ENCODE results near the gene KCTD13.
A peak's percentile ranks its signal among the peaks of the same experiment; 100 is the strongest.

KCTD13 gene

DNA sequence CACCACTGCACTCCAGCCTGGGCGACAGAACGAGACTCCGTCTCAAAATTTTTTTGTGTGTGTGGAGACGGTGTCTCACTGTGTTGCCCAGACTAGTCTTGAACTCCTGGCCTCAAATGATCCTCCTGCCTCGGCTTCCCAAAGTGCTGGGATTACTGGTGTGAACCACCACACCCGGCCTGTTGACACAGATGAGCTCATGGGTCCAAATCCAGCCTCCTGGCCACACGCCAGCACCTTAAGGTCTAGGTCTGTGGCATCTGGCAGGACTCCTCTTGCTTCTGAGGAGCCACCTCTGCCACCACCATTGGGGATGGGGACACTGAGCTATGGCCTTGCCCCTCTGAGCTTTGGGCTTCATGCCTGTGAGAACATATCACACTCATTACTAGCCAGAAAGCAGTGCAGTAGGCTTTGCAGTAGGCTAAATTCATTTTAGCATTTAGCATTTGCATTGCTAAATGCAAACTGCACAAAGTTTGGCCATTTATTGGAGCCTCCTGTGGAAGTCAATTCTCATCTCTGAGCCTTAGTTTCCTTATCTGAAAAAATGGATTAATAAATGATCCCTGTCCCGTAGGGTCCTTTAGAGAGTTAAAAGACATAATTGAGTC, 57.5 kb downstream of the KCTD13 start (continued):
- TF ChIP-seq, protein P1, sequence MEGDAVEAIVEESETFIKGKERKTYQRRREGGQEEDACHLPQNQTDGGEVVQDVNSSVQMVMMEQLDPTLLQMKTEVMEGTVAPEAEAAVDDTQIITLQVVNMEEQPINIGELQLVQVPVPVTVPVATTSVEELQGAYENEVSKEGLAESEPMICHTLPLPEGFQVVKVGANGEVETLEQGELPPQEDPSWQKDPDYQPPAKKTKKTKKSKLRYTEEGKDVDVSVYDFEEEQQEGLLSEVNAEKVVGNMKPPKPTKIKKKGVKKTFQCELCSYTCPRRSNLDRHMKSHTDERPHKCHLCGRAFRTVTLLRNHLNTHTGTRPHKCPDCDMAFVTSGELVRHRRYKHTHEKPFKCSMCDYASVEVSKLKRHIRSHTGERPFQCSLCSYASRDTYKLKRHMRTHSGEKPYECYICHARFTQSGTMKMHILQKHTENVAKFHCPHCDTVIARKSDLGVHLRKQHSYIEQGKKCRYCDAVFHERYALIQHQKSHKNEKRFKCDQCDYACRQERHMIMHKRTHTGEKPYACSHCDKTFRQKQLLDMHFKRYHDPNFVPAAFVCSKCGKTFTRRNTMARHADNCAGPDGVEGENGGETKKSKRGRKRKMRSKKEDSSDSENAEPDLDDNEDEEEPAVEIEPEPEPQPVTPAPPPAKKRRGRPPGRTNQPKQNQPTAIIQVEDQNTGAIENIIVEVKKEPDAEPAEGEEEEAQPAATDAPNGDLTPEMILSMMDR (tag by site-specific recombination; IDR thresholded peaks at IDR 0.05), result no peak
- TF ChIP-seq SCRT2 (tag by site-specific recombination; IDR thresholded peaks at IDR 0.05), result peak; percentile 65
- TF ChIP-seq, protein P2, sequence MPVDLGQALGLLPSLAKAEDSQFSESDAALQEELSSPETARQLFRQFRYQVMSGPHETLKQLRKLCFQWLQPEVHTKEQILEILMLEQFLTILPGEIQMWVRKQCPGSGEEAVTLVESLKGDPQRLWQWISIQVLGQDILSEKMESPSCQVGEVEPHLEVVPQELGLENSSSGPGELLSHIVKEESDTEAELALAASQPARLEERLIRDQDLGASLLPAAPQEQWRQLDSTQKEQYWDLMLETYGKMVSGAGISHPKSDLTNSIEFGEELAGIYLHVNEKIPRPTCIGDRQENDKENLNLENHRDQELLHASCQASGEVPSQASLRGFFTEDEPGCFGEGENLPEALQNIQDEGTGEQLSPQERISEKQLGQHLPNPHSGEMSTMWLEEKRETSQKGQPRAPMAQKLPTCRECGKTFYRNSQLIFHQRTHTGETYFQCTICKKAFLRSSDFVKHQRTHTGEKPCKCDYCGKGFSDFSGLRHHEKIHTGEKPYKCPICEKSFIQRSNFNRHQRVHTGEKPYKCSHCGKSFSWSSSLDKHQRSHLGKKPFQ (tag by site-specific recombination; IDR thresholded peaks at IDR 0.05), result peak; percentile 92
- no peak for TF ChIP-seq ZNF211 (tag by site-specific recombination; IDR thresholded peaks at IDR 0.05; ENCODE audit: low read depth)
- TF ChIP-seq, protein P3, sequence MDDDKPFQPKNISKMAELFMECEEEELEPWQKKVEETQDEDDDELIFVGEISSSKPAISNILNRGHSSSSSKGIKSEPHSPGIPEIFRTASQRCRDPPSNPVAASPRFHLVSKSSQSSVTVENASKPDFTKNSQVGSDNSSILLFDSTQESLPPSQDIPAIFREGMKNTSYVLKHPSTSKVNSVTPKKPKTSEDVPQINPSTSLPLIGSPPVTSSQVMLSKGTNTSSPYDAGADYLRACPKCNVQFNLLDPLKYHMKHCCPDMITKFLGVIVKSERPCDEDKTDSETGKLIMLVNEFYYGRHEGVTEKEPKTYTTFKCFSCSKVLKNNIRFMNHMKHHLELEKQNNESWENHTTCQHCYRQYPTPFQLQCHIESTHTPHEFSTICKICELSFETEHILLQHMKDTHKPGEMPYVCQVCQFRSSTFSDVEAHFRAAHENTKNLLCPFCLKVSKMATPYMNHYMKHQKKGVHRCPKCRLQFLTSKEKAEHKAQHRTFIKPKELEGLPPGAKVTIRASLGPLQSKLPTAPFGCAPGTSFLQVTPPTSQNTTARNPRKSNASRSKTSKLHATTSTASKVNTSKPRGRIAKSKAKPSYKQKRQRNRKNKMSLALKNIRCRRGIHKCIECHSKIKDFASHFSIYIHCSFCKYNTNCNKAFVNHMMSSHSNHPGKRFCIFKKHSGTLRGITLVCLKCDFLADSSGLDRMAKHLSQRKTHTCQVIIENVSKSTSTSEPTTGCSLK (tag by site-specific recombination; IDR thresholded peaks at IDR 0.05), result no peak
- TF ChIP-seq ZNF335 (tag by site-specific recombination; conservative IDR thresholded peaks at IDR 0.05), result 0 out of 2 replicates have a peak, but pooled peaks have one; percentile 22
- TF ChIP-seq, protein P4, sequence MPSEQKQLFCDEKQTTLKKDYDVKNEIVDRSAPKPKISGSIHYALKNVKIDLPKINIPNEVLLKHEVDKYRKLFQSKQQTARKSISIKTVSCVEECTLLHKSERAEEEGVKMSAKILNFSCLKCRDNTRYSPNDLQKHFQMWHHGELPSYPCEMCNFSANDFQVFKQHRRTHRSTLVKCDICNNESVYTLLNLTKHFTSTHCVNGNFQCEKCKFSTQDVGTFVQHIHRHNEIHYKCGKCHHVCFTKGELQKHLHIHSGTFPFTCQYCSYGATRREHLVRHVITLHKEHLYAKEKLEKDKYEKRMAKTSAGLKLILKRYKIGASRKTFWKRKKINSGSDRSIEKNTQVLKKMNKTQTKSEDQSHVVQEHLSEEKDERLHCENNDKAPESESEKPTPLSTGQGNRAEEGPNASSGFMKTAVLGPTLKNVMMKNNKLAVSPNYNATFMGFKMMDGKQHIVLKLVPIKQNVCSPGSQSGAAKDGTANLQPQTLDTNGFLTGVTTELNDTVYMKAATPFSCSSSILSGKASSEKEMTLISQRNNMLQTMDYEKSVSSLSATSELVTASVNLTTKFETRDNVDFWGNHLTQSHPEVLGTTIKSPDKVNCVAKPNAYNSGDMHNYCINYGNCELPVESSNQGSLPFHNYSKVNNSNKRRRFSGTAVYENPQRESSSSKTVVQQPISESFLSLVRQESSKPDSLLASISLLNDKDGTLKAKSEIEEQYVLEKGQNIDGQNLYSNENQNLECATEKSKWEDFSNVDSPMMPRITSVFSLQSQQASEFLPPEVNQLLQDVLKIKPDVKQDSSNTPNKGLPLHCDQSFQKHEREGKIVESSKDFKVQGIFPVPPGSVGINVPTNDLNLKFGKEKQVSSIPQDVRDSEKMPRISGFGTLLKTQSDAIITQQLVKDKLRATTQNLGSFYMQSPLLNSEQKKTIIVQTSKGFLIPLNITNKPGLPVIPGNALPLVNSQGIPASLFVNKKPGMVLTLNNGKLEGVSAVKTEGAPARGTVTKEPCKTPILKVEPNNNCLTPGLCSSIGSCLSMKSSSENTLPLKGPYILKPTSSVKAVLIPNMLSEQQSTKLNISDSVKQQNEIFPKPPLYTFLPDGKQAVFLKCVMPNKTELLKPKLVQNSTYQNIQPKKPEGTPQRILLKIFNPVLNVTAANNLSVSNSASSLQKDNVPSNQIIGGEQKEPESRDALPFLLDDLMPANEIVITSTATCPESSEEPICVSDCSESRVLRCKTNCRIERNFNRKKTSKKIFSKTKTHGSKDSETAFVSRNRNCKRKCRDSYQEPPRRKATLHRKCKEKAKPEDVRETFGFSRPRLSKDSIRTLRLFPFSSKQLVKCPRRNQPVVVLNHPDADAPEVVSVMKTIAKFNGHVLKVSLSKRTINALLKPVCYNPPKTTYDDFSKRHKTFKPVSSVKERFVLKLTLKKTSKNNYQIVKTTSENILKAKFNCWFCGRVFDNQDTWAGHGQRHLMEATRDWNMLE (tag by site-specific recombination; conservative IDR thresholded peaks at IDR 0.05; ENCODE audit: low read depth), result no peak
- no peak for TF ChIP-seq OVOL3 (tag by site-specific recombination; IDR thresholded peaks at IDR 0.05)

DNA sequence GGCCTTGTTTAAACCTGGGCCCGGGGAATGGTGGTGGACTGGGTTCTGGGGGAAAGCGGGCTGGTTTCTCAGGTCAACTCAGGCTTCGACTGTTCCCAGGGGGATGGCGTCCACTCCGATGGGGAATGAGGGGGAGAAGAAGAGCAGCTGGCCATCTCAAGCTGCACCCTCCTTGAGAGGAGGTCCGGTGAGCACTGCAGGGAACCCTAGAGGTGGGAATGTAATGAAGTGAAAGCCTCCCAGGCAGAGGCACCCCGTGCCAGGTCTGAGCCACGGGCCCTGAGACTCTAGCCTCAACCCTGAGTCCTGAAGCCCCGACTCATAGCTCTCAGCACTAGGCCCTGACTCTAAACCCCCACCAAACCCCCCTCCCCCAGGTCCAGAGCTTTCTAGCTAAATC, 61.8 kb downstream of the KCTD13 start:
- ChIA-PET POLR2A (interaction anchor here (0.7 to 1.9 kb wide), 4 partner anchors 8 to 167 kb away, joined by 3 to 9 read pairs (median 4); no protein-coding TSS in a partner anchor), CTCF (interaction anchor here (0.6 to 2.0 kb wide), 4 partner anchors 12 to 878 kb away, joined by 4 to 7 read pairs (median 4); no protein-coding TSS in a partner anchor)
- Histone ChIP-seq H3K27ac (ENCODE audit: extremely low read depth, low read depth, low read length) (no peak overlapping the region), H3K36me3 (ENCODE audit: control insufficient read depth in 2 of 2, insufficient read depth in 1 of 2, low read length in 2 of 2) (peaks cover 4 to 23% of the 10 kb centered on the region in 2 experiments; a peak in 2 of 3 replicates), H3K4me1 (ENCODE audit: control insufficient read depth, insufficient read depth, low read length) (no peaks in the 10 kb centered on the region), H3K9me3 (ENCODE audit: control insufficient read depth, insufficient read depth, low read depth, low read length) (no peaks in the 10 kb centered on the region), H3K4me3 (ENCODE audit: low read depth, low read length) (no peak overlapping the region)
- TF ChIP-seq, protein P5, sequence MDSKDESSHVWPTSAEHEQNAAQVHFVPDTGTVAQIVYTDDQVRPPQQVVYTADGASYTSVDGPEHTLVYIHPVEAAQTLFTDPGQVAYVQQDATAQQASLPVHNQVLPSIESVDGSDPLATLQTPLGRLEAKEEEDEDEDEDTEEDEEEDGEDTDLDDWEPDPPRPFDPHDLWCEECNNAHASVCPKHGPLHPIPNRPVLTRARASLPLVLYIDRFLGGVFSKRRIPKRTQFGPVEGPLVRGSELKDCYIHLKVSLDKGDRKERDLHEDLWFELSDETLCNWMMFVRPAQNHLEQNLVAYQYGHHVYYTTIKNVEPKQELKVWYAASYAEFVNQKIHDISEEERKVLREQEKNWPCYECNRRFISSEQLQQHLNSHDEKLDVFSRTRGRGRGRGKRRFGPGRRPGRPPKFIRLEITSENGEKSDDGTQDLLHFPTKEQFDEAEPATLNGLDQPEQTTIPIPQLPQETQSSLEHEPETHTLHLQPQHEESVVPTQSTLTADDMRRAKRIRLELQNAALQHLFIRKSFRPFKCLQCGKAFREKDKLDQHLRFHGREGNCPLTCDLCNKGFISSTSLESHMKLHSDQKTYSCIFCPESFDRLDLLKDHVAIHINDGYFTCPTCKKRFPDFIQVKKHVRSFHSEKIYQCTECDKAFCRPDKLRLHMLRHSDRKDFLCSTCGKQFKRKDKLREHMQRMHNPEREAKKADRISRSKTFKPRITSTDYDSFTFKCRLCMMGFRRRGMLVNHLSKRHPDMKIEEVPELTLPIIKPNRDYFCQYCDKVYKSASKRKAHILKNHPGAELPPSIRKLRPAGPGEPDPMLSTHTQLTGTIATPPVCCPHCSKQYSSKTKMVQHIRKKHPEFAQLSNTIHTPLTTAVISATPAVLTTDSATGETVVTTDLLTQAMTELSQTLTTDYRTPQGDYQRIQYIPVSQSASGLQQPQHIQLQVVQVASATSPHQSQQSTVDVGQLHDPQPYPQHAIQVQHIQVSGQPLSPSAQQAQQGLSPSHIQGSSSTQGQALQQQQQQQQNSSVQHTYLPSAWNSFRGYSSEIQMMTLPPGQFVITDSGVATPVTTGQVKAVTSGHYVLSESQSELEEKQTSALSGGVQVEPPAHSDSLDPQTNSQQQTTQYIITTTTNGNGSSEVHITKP (tag by site-specific recombination; IDR thresholded peaks at IDR 0.05), result no peak
- TF ChIP-seq REPIN1 (tag by site-specific recombination; IDR thresholded peaks at IDR 0.05; ENCODE audit: low read depth) (no peak), ZNF677 (tag by site-specific recombination; IDR thresholded peaks at IDR 0.05) (no peak)
